ENCODE measurements around the gene MBD2.
"Not testable (repeated sequence)": the region's sequence is repeated elsewhere in the genome, so short reads cannot be mapped to it uniquely, and the experiment has no call there.

MBD2 gene

GRCh38 chr18:54149078-54149697 lies 75.3 kb downstream of the MBD2 start:
- DNase-seq (ENCODE audit: low spot score) = no peak

DNA sequence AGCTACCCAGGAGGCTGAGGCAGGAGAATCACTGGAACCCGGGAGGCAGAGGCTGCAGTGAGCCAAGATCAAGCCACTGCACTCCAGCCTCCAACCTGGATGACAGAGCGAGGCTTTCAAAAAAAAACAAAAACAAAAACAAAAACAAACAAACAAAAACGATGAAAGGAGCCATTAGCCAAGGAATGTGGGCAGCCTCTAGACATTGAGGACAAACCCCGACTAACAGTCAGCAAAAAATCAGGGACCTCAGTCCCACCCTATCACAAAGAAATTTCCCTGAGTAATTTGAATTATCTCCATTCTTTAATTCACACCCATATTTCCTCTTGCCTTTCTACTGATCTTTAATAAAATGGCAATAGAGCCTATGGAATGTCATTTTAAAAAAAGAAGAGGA lies 75.8 kb downstream of the MBD2 start:
- DNase-seq (ENCODE audit: low spot score) = no peak

- DNase-seq (ENCODE audit: low spot score) = no peak
Measured at GRCh38 chr18:54148151-54148550, 76.3 kb downstream of the MBD2 start.

GRCh38 chr18:54147439-54147838 lies 77.0 kb downstream of the MBD2 start:
- DNase-seq (ENCODE audit: low spot score) = no peak

GRCh38 chr18:54141041-54141608 lies 83.3 kb downstream of the MBD2 start:
- no peak for DNase-seq (ENCODE audit: low spot score)

DNA sequence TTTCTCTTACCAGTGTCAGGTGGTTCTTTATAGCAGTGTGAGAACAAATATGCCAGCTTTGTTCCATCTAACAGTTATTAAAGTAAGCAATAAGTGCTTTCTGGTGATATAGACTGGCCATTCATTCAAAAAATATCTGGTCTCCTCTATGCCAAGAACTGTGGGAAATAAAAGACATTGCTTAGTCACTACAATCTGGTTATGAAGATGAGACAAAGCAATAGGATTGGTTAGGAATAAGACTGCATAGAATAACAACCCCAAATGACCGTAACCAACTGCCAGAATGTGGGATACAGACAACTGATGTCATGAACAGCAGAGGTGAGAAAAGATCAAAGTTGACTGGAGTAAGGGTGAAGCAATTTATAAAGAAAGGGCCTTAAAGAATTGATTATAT lies 83.8 kb downstream of the MBD2 start:
- no peak for DNase-seq (ENCODE audit: low spot score)

DNA sequence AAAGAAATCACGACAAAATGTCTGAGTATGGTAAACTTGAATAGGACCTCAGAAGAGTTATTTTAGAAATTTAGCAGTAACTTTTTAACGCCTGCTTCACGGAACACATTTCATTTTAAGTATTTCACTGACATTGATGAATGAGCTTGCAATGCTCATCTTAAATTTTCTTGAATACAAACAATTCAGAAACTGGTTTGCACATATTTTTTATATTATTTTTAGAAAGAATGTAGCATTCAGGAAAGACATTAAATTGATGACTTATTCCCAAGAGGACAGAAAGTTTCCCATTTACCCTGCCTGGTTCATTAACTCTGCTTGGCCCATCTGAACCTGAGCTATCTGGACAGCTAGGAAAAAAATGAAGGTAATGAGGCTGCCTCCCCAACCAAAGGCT lies 89.3 kb downstream of the MBD2 start:
- DNase-seq (ENCODE audit: low spot score) = no peak

DNA sequence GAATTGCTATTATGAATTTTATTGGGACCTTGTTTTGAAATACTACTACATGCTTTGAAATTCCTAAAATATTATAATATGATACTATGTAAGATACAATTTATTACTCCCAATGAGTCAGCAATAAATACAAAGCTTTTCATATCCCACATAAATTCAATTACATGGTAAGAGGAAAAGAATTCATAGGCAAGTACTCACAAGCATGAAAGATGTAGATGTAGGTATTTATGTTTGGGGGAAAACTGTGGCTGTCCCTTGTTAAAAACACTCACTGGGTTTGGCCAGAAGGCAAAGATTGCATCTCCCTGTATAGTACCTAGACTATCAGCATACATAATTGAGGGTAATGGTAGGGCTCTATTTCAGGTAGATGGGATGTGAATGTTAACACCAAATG lies 90.4 kb downstream of the MBD2 start:
- no peak for DNase-seq (ENCODE audit: low spot score)

DNA sequence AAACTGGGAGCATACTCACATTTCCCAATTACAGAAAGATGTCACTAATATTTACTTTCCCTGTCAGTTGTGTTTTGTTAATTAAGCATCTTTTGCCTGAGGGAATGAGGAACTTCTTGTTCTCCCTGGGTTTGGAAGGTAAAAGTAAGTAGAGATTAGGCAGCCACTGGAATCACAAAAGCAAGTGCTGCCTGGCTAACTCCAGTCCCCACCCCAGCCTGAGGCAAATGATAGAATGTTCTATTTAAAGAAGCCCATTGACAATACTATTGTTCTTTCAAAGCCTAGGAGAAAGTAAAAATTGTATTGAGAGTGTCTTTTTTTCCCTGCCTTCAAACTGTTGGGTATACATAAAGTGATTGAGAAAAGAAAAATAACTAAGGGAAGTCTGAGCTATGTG lies 93.8 kb downstream of the MBD2 start:
- DNase-seq (ENCODE audit: low spot score) = no peak

- DNase-seq (ENCODE audit: low spot score) = no peak
Measured at GRCh38 chr18:54130177-54130576, 94.3 kb downstream of the MBD2 start.

GRCh38 chr18:54129448-54130067 lies 94.9 kb downstream of the MBD2 start:
- no peak for DNase-seq (ENCODE audit: low spot score)

DNA sequence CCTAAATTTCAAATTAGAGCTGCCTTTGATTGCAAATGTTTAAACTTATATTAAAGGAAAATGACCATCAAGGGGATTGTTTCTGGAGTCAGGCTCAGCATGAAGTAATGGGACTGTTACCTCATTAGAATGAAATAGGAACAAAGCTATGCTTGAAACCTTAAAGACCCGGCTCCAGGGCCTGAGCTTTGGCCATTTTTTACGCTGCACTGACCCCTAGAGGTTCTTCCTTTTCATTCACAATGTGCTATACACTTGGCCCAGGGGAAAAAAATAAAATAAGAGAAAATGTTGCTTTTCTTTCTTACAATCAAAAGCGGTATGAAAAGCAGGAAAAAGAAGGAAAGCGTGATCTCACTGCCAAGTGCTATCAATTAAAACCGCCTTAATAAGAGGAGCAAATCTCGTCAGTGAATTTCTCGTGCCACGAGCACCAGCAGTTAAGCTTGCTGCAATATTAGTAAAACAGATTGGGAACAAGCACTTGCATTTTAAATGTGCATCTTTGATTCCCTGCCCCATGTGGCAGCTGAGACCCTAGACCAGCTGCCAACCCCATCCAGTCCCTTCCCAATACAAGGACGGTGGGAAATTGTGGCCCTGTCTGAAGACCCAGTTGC lies 96.6 kb downstream of the MBD2 start:
- peak; percentile 80 for DNase-seq (ENCODE audit: low spot score)

- DNase-seq (ENCODE audit: low spot score) = no peak
Measured at GRCh38 chr18:54125429-54125828, 99.0 kb downstream of the MBD2 start.

DNA sequence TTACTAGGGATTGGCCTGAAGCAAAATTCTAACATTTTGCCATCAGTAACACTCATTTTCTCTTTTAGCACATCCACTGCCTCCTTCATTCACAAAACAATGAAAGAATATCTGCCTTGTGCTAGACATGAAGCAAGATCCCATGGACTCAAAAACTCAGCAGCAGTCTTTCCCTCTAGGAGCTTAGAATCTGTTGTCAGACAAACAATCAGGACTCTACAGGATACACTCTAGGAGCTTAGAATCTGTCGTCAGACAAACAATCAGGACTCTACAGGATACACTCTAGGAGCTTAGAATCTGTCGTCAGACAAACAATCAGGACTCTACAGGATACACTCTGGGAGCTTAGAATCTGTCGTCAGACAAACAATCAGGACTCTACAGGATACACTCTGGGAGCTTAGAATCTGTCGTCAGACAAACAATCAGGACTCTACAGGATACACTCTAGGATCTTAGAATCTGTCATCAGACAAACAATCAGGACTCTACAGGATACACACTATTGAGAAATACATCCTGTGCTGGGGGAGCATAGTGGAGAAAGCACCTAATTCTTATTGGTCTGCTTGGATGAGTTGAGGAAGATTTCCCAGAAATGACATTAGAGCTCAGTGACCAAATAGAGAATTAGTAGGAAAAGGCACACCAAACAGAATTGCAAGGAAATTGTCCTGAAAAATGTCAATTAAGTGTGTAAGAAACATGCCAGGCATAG lies 100.6 kb downstream of the MBD2 start:
- DNase-seq (ENCODE audit: low spot score) = not testable (repeated sequence)

GRCh38 chr18:54119524-54120019 lies 104.9 kb downstream of the MBD2 start:
- DNase-seq (ENCODE audit: low spot score) = peak; percentile 86

GRCh38 chr18:54117853-54118773 lies 106.4 kb downstream of the MBD2 start:
- no peak for DNase-seq (ENCODE audit: low spot score)

- DNase-seq (ENCODE audit: low spot score) = no peak
Measured at GRCh38 chr18:54116541-54117257, 107.8 kb downstream of the MBD2 start.

GRCh38 chr18:54112356-54112755 lies 112.1 kb downstream of the MBD2 start:
- DNase-seq (ENCODE audit: low spot score) = no peak

- no peak for DNase-seq (ENCODE audit: low spot score)
Measured at GRCh38 chr18:54109131-54109683, 115.3 kb downstream of the MBD2 start.

DNA sequence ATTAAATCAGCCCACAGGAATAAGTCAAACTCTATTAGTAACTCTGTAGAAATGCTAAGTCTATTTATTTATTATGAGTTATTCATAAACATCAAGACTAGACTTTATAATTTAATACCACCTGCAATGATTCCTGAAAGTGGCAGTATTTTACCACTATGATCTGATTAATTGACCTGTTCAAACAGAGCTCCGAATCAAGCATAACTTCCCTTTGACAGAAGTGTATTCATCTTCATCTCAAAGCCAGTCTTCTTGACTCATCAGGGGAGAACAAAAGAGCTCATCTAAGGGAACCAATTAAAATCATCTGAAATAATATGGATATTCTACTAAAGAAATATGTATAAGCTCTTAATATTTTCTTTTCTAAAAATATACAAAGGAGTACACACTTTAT lies 122.3 kb downstream of the MBD2 start:
- no peak for DNase-seq (ENCODE audit: low spot score)
